ENCODE measurements around the gene KRT86. TPM values are rescaled to one million over a fixed set of nuclear protein-coding genes. Genes with fewer than 3 reads are reported as not detected.
A peak's percentile ranks its signal among the peaks of the same experiment; 100 is the strongest.
"Not testable (repeated sequence)": the region's sequence is repeated elsewhere in the genome, so short reads cannot be mapped to it uniquely, and the experiment has no call there.

The KRT86 gene
- total RNA-seq, 1 donor from 2014 or later, result 0.16 TPM

GRCh38 chr12:52294803-52295202 is 20.4 kb downstream of the KRT86 start:
- DNase-seq, result no peak

DNA sequence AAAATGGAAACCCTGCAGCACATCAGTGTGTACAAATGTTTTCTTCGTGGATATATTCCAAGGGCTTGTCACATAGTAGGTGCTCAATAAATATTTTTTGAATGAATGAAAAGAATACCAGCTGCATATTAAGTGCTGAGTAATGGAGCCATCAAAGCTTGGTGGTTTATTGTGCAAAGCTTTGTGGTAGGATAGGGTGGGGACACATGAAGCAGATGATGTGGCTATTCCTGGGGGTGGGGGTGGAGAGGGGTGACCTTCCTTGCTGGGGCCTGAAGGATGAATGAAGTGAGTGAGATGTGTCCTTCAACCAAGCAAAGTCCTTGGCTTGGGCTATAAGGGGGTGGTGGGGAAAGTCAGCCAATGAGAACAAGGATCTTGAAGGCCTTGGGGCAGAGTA is 21.2 kb downstream of the KRT86 start:
- DNase-seq, result no peak

GRCh38 chr12:52296572-52297215 is 22.2 kb downstream of the KRT86 start:
- no peak for DNase-seq

DNA sequence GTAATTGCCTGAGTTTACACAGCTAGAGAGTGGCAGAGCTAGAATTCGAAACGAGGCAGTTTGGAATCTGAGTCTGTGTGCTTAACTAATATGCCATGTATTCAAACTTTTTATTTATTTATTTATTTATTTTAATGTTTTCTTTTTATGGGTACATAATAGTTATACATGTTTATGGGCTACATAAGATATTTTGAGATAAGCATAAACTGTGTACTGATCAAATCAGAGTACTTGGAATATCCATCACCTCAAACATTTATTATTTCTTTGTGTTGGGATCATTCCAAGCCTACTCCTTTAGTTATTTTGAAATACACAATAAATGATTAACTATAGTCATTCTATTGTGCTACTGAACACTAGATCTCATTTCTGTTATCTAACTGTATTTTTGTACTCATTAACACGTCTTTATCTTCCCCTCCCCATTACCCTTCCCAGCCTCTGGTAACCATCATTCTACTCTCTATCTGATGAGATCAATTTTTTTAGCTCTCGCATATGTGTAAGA is 24.3 kb downstream of the KRT86 start:
- no peak for DNase-seq

- DNase-seq, result no peak
Measured at GRCh38 chr12:52300796-52301691, 26.6 kb downstream of the KRT86 start.

GRCh38 chr12:52301721-52302120 is 27.3 kb downstream of the KRT86 start:
- not testable (repeated sequence) for DNase-seq

DNA sequence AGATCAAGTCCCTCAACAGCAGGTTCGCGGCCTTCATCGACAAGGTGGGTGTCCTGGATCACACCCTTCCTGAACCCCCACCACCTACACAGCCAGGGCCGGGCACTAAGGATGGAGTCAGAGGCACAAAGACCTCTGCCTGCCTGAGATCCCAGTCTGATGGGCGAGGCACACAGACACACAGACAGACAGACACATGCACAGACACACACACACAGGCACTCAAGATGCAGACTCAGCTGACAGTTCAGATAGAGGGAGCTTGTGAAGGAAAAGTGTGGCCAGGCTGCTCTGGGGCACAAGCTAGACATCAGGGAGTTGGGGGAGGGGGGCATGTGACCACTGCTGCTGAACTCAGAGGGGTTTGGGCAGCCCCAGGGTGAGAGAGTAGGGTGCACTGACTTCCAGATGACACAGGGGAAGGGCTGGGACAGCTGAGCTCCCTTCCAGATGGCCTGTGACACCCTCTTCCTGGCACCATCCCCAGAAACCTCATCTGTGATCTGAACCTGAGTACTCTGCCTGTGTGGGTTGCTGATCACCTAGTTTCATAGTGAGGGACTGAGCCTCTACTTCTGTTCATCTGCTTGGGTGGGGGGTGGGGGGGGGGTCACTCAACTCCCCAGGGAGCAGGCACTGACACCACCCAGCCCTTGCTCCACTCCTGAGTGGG is 27.9 kb downstream of the KRT86 start:
- DNase-seq, result not testable (repeated sequence)

DNA sequence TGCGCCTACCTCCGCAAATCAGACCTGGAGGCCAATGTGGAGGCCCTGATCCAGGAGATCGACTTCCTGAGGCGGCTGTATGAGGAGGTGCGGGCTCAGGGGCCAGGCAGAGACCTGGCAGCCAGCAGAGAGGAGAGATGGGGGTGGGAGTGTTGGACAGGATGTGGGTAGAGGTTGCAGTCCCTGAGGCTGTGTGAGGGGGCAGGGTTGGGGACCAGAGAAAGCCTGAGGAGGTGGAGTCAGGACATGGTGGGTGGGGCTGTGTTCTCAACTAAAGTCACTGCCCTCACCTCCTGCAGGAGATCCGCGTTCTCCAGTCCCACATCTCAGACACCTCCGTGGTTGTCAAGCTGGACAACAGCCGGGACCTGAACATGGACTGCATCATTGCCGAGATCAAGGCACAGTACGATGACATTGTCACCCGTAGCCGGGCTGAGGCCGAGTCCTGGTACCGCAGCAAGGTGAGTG is 30.5 kb downstream of the KRT86 start:
- not testable (repeated sequence) for DNase-seq

- no peak for DNase-seq
Measured at GRCh38 chr12:52305921-52306705, 31.7 kb downstream of the KRT86 start.

DNA sequence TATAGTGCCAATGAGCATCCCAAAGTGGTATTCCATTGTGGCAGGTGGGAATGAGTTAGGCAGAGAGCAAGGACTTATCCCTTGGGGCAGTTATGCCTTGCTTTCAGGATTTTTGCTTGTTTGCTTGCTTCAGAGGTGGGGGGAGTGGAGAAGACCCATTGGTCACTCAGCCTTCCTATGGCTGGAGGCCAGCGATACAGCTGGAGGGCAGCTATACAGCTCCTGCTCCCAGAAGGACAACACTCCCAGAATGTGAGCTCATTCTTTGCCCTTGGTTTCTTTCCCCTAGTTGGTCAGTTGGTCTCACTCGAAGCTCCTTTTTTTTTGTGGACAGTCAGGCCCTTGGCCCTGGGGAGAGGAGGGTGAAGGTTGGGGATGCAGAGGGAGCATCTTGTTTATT is 32.3 kb downstream of the KRT86 start:
- DNase-seq, result no peak

DNA sequence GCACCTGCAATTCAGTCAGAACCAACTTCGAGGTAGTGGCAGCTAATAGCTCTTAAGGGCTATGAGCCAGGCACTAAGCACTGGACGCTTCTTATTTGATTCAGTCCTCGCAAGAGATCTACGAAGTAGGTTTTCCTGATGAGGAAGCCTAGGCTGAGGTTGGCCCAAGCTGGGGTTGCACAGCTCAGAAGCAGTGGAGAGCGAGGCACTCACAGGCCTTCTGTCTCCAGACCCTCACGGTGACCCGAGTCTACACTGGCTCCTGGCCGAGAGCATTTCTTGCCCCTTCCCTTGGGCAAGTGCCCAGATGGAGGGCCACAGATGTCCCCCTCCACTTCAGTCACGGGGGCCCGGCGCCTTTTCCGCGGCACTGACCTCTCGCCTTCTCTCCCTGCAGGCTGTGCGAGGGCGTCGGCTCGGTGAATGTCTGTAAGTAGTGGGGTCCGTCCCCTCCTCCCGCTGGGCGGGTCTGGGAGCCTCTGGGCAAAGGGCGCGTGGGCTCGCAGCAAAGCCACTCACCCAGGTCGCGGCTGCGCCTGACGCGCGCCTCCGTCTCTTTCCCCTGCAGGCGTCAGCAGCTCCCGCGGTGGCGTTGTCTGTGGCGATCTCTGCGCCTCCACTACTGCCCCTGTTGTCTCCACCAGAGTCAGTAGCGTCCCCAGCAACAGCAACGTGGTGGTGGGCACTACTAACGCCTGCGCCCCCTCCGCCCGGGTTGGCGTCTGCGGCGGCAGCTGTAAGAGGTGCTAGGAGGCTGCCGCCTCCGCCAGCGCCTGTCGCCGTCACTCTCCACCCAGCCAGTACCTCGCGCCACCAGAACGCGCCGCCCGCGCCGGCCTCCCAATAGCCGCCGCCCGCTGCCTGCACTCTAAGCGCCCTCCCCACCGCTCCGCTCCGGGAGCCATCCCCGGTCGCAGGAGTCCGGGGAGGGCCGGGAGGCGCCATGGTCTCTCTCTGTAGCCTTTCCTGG is 33.7 kb downstream of the KRT86 start:
- peak; percentile 75 for DNase-seq

GRCh38 chr12:52308806-52309425 is 34.5 kb downstream of the KRT86 start:
- no peak for DNase-seq

DNA sequence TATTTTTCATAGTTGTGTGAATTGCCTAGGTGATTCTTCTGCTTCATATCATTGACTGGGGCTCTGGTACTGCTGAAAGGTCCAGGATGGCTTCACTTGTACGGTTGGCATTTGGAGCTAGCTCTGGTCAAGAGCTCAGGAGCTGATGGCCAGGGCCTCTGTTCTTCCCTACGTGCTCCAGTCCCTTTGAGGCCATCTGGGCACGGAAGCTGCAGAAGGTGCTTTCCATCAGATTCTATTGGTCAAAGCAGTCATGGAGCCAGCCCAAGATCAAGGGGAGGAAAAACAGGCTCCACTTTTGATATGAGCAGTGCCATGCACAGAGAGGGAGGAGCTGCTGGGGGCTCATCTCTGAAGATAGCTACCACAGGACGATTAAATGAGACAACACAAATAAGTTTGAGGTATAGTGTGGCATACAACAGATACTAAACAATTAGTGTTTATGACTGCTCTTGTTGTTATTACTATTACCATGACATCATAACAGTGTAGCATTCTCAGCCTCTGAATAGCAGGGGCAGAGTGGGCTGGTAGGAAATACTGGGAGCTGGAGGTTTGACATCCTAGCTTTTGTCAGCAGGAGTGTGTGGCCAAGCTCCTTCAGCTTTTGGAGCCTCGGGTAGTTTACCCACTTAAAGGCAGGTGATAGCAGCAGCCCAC is 36.3 kb downstream of the KRT86 start:
- no peak for DNase-seq

- DNase-seq, result no peak
Measured at GRCh38 chr12:52311285-52311648, 36.8 kb downstream of the KRT86 start.

DNA sequence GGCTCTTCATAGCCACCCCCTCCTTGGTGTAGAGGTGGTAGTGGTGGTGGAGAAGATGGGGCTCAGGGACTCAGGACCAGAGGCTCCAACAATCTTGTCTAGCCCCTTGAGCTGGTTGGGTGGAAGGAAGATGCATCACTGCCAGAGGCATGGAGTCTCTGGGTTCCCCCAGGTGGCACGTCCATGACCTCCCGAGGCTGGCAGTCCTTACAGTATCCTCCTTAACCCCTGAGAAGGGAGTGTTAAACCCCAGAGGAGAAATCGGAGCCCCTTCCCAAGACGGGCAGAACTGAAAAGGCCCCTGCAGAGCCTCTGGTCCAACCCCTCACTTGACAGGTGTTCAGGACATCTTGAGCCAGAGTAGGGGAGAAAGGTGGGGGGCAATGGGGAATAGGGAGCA is 37.6 kb downstream of the KRT86 start:
- no peak for DNase-seq

DNA sequence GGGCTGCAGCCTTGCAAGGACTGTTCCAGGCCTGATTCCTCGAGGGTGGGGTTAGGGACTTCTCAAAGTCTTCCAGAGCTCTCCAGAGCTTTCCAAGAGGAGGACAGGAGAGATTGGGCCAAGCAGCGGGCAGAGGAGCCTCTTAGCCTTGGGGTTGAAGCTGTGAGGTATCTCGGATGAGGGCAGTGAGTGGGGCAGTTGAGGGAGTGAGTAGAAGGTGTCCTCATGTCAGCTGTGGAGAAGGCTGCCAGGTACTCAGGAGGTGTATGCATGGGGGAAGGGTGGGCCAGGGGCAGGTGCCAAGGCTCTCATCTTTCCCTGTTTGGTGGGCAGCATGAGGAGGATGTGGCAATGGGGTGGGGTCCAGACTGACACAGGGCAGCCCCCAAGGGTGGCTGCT is 39.0 kb downstream of the KRT86 start:
- DNase-seq, result no peak

- no peak for DNase-seq
Measured at GRCh38 chr12:52313926-52314325, 39.5 kb downstream of the KRT86 start.

GRCh38 chr12:52314511-52314910 is 40.1 kb downstream of the KRT86 start:
- DNase-seq, result no peak

DNA sequence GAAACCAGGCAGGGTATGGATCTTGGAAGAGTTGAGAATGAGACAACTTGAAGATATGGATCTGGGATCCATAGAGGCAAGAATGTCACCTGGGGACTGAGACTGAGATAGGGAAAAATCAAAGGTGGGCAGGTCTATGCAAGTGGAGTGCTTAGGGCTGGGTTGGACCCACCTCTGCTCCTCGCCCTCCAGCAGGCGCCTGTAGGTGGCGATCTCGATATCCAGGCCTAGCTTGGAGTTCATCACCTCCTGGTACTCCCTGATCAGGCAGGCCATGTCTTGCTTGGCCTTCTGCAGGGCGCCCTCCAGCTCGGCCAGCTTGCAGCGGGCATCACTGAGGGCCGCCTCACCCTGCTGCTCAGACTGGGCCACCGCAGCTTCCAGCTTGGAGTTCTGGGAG is 41.3 kb downstream of the KRT86 start:
- not testable (repeated sequence) for DNase-seq

DNA sequence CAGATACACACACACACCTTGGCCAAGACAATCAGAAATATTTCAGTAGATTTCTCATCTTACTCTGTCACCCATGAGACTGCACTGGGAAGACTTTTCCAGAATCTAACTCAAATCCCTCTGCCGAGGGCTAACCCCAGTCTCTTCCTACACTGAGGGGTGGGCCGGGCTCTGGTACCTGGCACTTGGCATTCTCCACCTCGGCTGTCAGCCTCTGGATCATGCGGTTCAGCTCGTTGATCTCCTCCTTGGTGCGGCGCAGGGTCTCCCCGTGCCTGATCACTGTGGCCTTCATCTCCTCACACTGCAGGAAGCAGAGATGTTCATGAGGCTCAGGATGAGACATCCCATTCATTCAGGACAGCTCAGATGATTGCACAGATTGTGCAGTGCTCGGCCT is 41.8 kb downstream of the KRT86 start:
- no peak for DNase-seq

Measured in occipital lobe (tissue), 2 donors.